ENCODE data around the gene HHLA2. TPM values are rescaled to one million over a fixed set of nuclear protein-coding genes. Genes with fewer than 3 reads are reported as not detected.

HHLA2 gene
- total RNA-seq, 4 donors from 2014 or later, result not detected

DNA sequence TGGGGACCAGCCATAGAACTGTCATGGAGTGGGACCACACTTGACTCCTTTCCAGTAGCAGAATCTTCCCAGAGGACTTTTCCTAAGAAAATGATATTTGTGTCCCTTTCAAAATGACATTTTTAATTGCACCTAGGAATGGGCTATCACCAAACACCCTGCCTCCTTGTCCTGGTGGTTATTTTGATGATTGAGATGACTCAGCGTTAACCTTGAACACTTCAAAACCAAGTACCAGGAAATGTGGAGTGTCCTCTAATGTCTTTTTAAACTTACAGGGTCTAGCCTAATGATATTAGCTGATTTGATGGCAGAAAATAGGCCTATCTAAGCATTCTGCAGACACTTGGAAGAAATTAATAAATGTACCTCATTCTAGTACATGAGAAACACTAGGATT lies 90.7 kb downstream of the HHLA2 start:
- no peak for ATAC-seq
- no peaks in the 10 kb centered on the region for H3K36me3 ChIP-seq
- WGBS, 2 donors (ENCODE audit: low coverage in 1 of 2), result 83 to 100% methylated on average over 1 of the region's 1 CpG
- H3K27ac ChIP-seq, result no peak overlapping the region
- TF ChIP-seq POLR2A (IDR thresholded peaks at IDR 0.05), result no peak
- TF ChIP-seq EP300 (IDR thresholded peaks at IDR 0.05), result no peak
- no peak for TF ChIP-seq POLR2AphosphoS5 (IDR thresholded peaks at IDR 0.05)
- TF ChIP-seq, protein P1, sequence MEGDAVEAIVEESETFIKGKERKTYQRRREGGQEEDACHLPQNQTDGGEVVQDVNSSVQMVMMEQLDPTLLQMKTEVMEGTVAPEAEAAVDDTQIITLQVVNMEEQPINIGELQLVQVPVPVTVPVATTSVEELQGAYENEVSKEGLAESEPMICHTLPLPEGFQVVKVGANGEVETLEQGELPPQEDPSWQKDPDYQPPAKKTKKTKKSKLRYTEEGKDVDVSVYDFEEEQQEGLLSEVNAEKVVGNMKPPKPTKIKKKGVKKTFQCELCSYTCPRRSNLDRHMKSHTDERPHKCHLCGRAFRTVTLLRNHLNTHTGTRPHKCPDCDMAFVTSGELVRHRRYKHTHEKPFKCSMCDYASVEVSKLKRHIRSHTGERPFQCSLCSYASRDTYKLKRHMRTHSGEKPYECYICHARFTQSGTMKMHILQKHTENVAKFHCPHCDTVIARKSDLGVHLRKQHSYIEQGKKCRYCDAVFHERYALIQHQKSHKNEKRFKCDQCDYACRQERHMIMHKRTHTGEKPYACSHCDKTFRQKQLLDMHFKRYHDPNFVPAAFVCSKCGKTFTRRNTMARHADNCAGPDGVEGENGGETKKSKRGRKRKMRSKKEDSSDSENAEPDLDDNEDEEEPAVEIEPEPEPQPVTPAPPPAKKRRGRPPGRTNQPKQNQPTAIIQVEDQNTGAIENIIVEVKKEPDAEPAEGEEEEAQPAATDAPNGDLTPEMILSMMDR (IDR thresholded peaks at IDR 0.05), result no peak
- no peaks in the 10 kb centered on the region for H3K9me3 ChIP-seq
- H3K27me3 ChIP-seq, result no peaks in the 10 kb centered on the region
- H3K4me3 ChIP-seq, result no peak overlapping the region
- no peaks in the 10 kb centered on the region for H3K4me1 ChIP-seq

- 74 to 79% methylated on average over 2 to 12 of the region's 12 CpGs for WGBS, 2 donors (ENCODE audit: low coverage in 1 of 2)
- TF ChIP-seq EP300 (IDR thresholded peaks at IDR 0.05), result no peak
- TF ChIP-seq, protein P1 (IDR thresholded peaks at IDR 0.05), result no peak
- no peak for TF ChIP-seq POLR2A (IDR thresholded peaks at IDR 0.05)
- TF ChIP-seq POLR2AphosphoS5 (IDR thresholded peaks at IDR 0.05), result no peak
Measured at GRCh38 chr3:108388136-108389132, 92.1 kb downstream of the HHLA2 start.

GRCh38 chr3:108389372-108389771 lies 93.0 kb downstream of the HHLA2 start:
- 64% methylated on average over 1 of the region's 1 CpG; no CpG with 5 or more reads in 1 of the 2 donors for WGBS, 2 donors (ENCODE audit: low coverage in 1 of 2)
- Histone ChIP-seq H3K9me3 (no peaks in the 10 kb centered on the region), H3K4me1 (no peaks in the 10 kb centered on the region), H3K4me3 (no peak overlapping the region), H3K36me3 (no peaks in the 10 kb centered on the region), H3K27ac (no peak overlapping the region), H3K27me3 (no peaks in the 10 kb centered on the region)
- no peak for ATAC-seq
- TF ChIP-seq POLR2A (IDR thresholded peaks at IDR 0.05), result no peak

More at GRCh38 chr3:108388136-108389132, 92.1 kb downstream of the HHLA2 start:
- Histone ChIP-seq H3K9me3 (no peaks in the 10 kb centered on the region), H3K36me3 (no peaks in the 10 kb centered on the region), H3K27ac (no peak overlapping the region), H3K27me3 (no peaks in the 10 kb centered on the region), H3K4me3 (no peak overlapping the region), H3K4me1 (no peaks in the 10 kb centered on the region)
- ATAC-seq, result no peak

DNA sequence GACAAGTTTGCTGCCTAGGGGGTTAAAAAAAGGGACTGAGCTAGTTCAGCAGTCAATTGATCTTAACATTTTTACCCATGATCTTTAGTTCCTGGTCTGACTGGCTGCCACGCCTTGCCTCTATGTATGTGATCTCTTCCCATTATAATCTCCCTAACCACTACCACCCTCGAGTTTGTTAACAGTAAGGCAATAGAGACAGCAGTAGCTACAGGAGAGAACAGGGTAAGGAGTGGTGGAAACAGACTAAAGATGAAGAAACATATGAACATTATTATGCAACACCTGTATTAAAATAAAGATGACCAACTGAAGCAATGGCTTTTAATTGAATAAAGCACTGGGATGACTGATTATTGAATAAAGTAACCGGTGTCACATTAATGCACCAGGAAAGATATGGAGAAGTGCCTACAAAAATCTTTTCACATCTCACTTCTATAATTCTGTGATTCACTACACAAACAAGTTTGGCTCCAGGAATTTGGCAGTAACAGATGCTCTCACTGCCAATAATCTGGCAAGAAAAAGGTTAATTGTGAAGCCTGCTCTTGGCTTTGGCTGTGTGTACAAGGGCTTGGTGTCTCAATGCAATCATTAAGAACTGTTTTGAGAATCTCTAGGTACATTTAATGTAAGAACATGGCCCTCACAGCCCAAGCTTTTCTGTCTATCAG lies 95.7 kb downstream of the HHLA2 start:
- TF ChIP-seq EP300 (IDR thresholded peaks at IDR 0.05) (no peak), POLR2A (IDR thresholded peaks at IDR 0.05) (no peak), POLR2AphosphoS5 (IDR thresholded peaks at IDR 0.05) (no peak)
- TF ChIP-seq, protein P1 (IDR thresholded peaks at IDR 0.05), result no peak
- Histone ChIP-seq H3K36me3 (no peaks in the 10 kb centered on the region), H3K4me1 (no peaks in the 10 kb centered on the region), H3K4me3 (no peak overlapping the region), H3K9me3 (no peaks in the 10 kb centered on the region), H3K27ac (no peak overlapping the region), H3K27me3 (no peaks in the 10 kb centered on the region)
- WGBS, 2 donors (ENCODE audit: low coverage in 1 of 2), result 71 to 100% methylated on average over 1 to 3 of the region's 3 CpGs
- ATAC-seq, result no peak

- no CpG with 5 or more reads among the region's 3 CpGs for WGBS, 2 donors (ENCODE audit: low coverage in 1 of 2)
- H3K27me3 ChIP-seq, result peaks cover 6% of the 10 kb centered on the region
- H3K27ac ChIP-seq, result no peak overlapping the region
- H3K4me1 ChIP-seq, result no peaks in the 10 kb centered on the region
- H3K4me3 ChIP-seq, result no peak overlapping the region
- ATAC-seq, result no peak
- H3K36me3 ChIP-seq, result no peaks in the 10 kb centered on the region
- TF ChIP-seq POLR2AphosphoS5 (IDR thresholded peaks at IDR 0.05) (no peak), POLR2A (IDR thresholded peaks at IDR 0.05) (no peak), EP300 (IDR thresholded peaks at IDR 0.05) (no peak)
- TF ChIP-seq, protein P1 (IDR thresholded peaks at IDR 0.05), result no peak
- H3K9me3 ChIP-seq, result no peaks in the 10 kb centered on the region
Measured at GRCh38 chr3:108393128-108393900, 97.0 kb downstream of the HHLA2 start.

Measured in gastroesophageal sphincter (tissue), 4 donors.